Regular cardiac myocyte (primary cell): ENCODE data around the gene FUZ. TPM values are rescaled to one million over a fixed set of nuclear protein-coding genes. Genes with fewer than 3 reads are reported as not detected.

Source experiments
- total RNA-seq: library from RNA; depleted of rRNA; stranded (reverse); fragments of >200 nt; gene quantifications from 2 replicates; pipeline ENCODE4 v1.2.3, GENCODE V29; 2014

FUZ gene
- total RNA-seq = 23.7 and 26.8 TPM in 2 replicates

DNA sequence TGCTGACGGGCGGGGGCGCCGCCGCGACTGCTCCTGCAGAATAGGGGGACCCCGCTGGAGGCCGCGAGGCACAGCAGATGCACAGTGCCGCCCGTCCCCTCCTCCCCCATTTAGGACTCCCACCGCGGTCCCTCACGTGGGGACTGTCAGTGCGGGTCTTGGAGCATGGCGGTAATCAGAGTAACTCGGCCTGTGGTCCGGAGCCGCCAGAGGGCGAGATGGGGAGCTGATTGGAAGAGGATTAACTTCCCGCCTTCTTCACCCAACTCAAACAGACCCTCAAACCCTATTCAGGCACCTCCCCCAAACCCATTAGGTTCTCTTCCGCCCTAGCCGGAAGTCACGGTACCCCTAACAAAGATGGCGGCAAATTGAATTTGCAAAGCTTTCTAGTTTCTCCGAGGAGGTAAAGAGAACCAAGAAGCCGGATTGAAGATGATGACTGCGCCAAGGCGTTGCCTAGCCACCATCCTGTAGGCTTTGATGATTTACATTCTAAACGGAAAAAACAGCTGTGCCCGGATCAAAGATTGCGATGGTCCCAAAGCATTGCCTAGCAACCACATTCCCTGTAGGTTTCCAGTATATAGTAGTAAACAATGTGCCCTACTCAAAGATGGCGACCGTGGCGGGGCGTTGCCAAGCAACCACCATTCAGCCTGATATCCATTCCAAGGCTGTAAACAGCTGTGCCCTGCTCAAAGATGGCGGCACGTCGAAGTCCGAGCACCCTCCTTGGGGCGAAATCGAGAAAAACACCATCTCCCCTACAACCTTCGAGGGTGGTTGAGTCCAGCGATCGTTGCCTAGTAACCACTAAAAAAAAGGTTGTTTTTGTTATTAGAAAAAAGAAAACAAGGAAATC, at the start of gene FUZ:
Gene FUZ, minus strand, starts transcription at position 296 of the 865 bp plus-strand sequence. Its CDS starts 186 bp downstream, at position 110.

GRCh38 chr19:49850487-49851342, 37.6 kb upstream of the FUZ start, which contains the start of gene PTOV1:
PTOV1 (plus strand) TSS chr19:49851159.

GRCh38 chr19:49817964-49818648, 5.0 kb upstream of the FUZ start, which contains the start of gene MED25:
MED25 (plus strand) TSS chr19:49818289; CDS start chr19:49818342, 53 bp downstream.

DNA sequence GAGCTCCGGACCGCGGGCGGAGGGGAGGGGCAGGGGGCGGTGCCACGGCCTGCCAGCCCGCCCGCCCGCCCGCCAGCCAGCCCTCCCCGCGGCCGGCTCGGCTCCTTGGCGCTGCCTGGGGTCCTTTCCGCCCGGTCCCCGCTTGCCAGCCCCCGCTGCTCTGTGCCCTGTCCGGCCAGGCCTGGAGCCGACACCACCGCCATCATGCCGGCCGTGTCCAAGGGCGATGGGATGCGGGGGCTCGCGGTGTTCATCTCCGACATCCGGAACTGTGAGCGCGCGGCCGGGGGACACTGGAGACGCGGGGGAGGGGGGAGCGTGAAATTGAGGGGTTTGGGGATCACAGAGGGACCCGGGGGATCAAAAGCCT, 46.2 kb downstream of the FUZ start, which contains the start of gene AP2A1:
Gene AP2A1, plus strand, starts transcription at position 72 of the 370 bp plus-strand sequence. Its CDS starts 133 bp downstream, at position 205.

DNA sequence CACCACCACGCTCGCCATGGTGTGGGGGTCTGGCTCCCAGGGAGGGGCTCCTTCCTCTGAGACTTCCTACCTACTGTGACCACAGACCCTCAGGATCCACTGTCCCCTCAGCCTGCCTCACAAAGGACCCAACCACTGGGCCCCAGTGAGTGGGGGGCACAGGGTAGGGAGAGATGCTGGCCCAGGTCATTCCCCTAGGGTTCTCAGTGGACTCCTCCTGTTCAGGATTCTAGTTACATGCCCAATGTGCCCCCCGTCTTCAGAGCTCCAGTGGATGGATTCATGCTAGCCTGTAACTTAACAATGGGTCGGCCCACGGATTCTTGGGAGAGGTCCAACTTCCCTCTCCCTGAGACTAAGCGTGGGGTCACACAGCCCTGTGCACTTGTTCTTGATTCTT, 49.9 kb downstream of the FUZ start, which contains the start of gene TSKS:
Gene TSKS, minus strand, starts transcription at position 77 of the 400 bp plus-strand sequence. Its CDS starts 59 bp downstream, at position 18.

Other genes with a start within 250 kb of the FUZ start
- 49.6 and 72.9 TPM in 2 replicates for gene NOSIP, start 232.7 kb downstream of the FUZ start, total RNA-seq
- 0.19 and 1.1 TPM in 2 replicates for gene PRRG2, start 232.0 kb downstream of the FUZ start, total RNA-seq
- 1.1 and 1.3 TPM in 2 replicates for gene PRR12, start 222.1 kb downstream of the FUZ start, total RNA-seq
- gene RRAS, start 173.1 kb downstream of the FUZ start, total RNA-seq = 60.8 and 71.9 TPM in 2 replicates
- 10.1 and 21.5 TPM in 2 replicates for gene SCAF1, start 171.1 kb downstream of the FUZ start, total RNA-seq
- 48.8 and 80.3 TPM in 2 replicates for gene IRF3, start 147.4 kb downstream of the FUZ start, total RNA-seq
- 2.8 and 12.8 TPM in 2 replicates for gene BCL2L12, start 147.4 kb downstream of the FUZ start, total RNA-seq
- 274 and 493 TPM in 2 replicates for gene PRMT1, start 136.0 kb downstream of the FUZ start, total RNA-seq
- 0.56 and 0.77 TPM in 2 replicates for gene ADM5, start 123.7 kb downstream of the FUZ start, total RNA-seq
- 13.0 and 15.5 TPM in 2 replicates for gene CPT1C, start 122.2 kb downstream of the FUZ start, total RNA-seq
- 0.28 and 0.38 TPM in 2 replicates for gene TSKS, start 50.0 kb downstream of the FUZ start, total RNA-seq
- 67.4 and 102 TPM in 2 replicates for gene AP2A1, start 46.3 kb downstream of the FUZ start, total RNA-seq
- gene MED25, start 5.0 kb upstream of the FUZ start, total RNA-seq = 14.0 and 14.1 TPM in 2 replicates
- 35.1 and 42.6 TPM in 2 replicates for gene PTOV1, start 37.9 kb upstream of the FUZ start, total RNA-seq
- gene PNKP, start 54.3 kb upstream of the FUZ start, total RNA-seq = 29.0 and 44.3 TPM in 2 replicates
- 7.9 and 14.6 TPM in 2 replicates for gene AKT1S1, start 64.1 kb upstream of the FUZ start, total RNA-seq
- 6.3 and 7.9 TPM in 2 replicates for gene TBC1D17, start 64.4 kb upstream of the FUZ start, total RNA-seq
- gene IL4I1, start 83.6 kb upstream of the FUZ start, total RNA-seq = under 0.01 and 0.38 TPM in 2 replicates
- 3.1 and 3.3 TPM in 2 replicates for gene ATF5, start 115.9 kb upstream of the FUZ start, total RNA-seq
- gene NUP62, start 116.2 kb upstream of the FUZ start, total RNA-seq = 15.5 and 33.7 TPM in 2 replicates
- gene SIGLEC11, start 147.9 kb upstream of the FUZ start, total RNA-seq = not detected in 2 replicates
- 22.6 and 24.9 TPM in 2 replicates for gene VRK3, start 212.1 kb upstream of the FUZ start, total RNA-seq
- 6.2 and 7.5 TPM in 2 replicates for gene ZNF473, start 212.7 kb upstream of the FUZ start, total RNA-seq